WTC11 (cell line): Measurements from ENCODE around the gene ALK. TPM values are rescaled to one million over a fixed set of nuclear protein-coding genes. Genes with fewer than 3 reads are reported as not detected.

Experiments used
- ATAC-seq: fragments of 200-7000 bp; cut with Tn5 transposase; 2 replicates; pipeline ENCODE4 v1.10.0; 2021; ENCODE audit warnings: mild to moderate bottlenecking, moderate library complexity
- CTCF ChIA-PET: fragments of 300-600 bp; sonication (Branson Sonifier 250); formaldehyde crosslinking; loops from one replicate; lab custom pipeline; 2021; ENCODE audit warnings: antibody characterized with exemption; lab: Charles Lee
- POLR2A ChIA-PET: fragments of 350-600 bp; sonication (Branson Sonifier 250); formaldehyde crosslinking; loops from one replicate; lab custom pipeline; 2021; ENCODE audit warnings: antibody characterized with exemption; lab: Charles Lee
- DNase-seq: peaks from one replicate; pipeline ENCODE4 v3.0.0; 2021; ENCODE audit warnings: low spot score
- H3K27ac Mint-ChIP-seq: 2 replicates; pipeline ENCODE4 v1.8.0; 2021; ENCODE audit warnings: mixed read lengths
- H3K27me3 Mint-ChIP-seq: 2 replicates; pipeline ENCODE4 v1.8.0; 2021; ENCODE audit warnings: low read depth, mild to moderate bottlenecking, moderate library complexity, mixed read lengths
- H3K36me3 Mint-ChIP-seq: 2 replicates; pipeline ENCODE4 v1.8.0; 2021; ENCODE audit warnings: mixed read lengths
- H3K4me1 Mint-ChIP-seq: 2 replicates; pipeline ENCODE4 v1.8.0; 2022; ENCODE audit warnings: mixed read lengths
- H3K4me3 Mint-ChIP-seq: 2 replicates; pipeline ENCODE4 v1.8.0; 2021; ENCODE audit warnings: mild to moderate bottlenecking, moderate library complexity, mixed read lengths
- H3K9me3 Mint-ChIP-seq: 2 replicates; pipeline ENCODE4 v1.8.0; 2021; ENCODE audit warnings: mixed read lengths
- CBFB ChIP-seq: sonication (generic); formaldehyde crosslinking; IDR thresholded peaks from 2 replicates; pipeline ENCODE4 v1.8.1; 2022; ENCODE audit warnings: mild to moderate bottlenecking, low read depth, missing genetic modification reagents
- FOXK1 ChIP-seq: sonication (generic); formaldehyde crosslinking; IDR thresholded peaks from 2 replicates; pipeline ENCODE4 v1.8.0; 2022; ENCODE audit warnings: mild to moderate bottlenecking, moderate library complexity, missing genetic modification reagents
- FOXP1 ChIP-seq: sonication (generic); formaldehyde crosslinking; IDR thresholded peaks from 2 replicates; pipeline ENCODE4 v1.8.0; 2022; ENCODE audit warnings: missing genetic modification reagents, mild to moderate bottlenecking, moderate library complexity, borderline replicate concordance
- GABPB1 ChIP-seq: sonication (generic); formaldehyde crosslinking; IDR thresholded peaks from 2 replicates; pipeline ENCODE4 v1.8.1; 2023; ENCODE audit warnings: mild to moderate bottlenecking, missing genetic modification reagents
- KAT7 ChIP-seq: sonication (generic); formaldehyde crosslinking; IDR thresholded peaks from 2 replicates; pipeline ENCODE4 v1.8.1; 2023; ENCODE audit warnings: missing genetic modification reagents, mild to moderate bottlenecking, borderline replicate concordance
- OVOL2 ChIP-seq: fragments of 250-450 bp; sonication (Bioruptor Pico); IDR thresholded peaks from 2 replicates; pipeline ENCODE4 v1.9.0; 2021; ENCODE audit warnings: mild to moderate bottlenecking, borderline replicate concordance
- RORB ChIP-seq: fragments of 250-450 bp; sonication (Bioruptor Pico); IDR thresholded peaks from 2 replicates; pipeline ENCODE4 v1.9.0; 2021; ENCODE audit warnings: mild to moderate bottlenecking
- ZBTB21 ChIP-seq: sonication (generic); formaldehyde crosslinking; IDR thresholded peaks from 2 replicates; pipeline ENCODE4 v1.8.1; 2023; ENCODE audit warnings: mild to moderate bottlenecking, missing genetic modification reagents, borderline replicate concordance
- ZNF416 ChIP-seq: fragments of 250-450 bp; sonication (Bioruptor Pico); IDR thresholded peaks from 2 replicates; pipeline ENCODE4 v1.9.0; 2021; ENCODE audit warnings: mild to moderate bottlenecking, inconsistent platforms
- ZNF423 ChIP-seq: fragments of 250-450 bp; sonication (Bioruptor Pico); IDR thresholded peaks from 2 replicates; pipeline ENCODE4 v2.1.2; 2022; ENCODE audit warnings: mild to moderate bottlenecking, moderate library complexity
- total RNA-seq: library from RNA; stranded (reverse); gene quantifications from 3 replicates; pipeline ENCODE4 v1.2.3, GENCODE V29; 2021
- TF ChIP-seq, protein P1 (sequence below): sonication (generic); formaldehyde crosslinking; IDR thresholded peaks from 2 replicates; pipeline ENCODE4 v1.8.0; 2022; ENCODE audit warnings: mild to moderate bottlenecking, missing genetic modification reagents
- TF ChIP-seq, protein P2 (sequence below): sonication (generic); formaldehyde crosslinking; IDR thresholded peaks from 2 replicates; pipeline ENCODE4 v1.8.1; 2022; ENCODE audit warnings: mild to moderate bottlenecking, moderate library complexity, missing genetic modification reagents
- TF ChIP-seq, protein P3 (sequence below): sonication (generic); formaldehyde crosslinking; IDR thresholded peaks from 2 replicates; pipeline ENCODE4 v1.8.0; 2023; ENCODE audit warnings: mild to moderate bottlenecking, missing genetic modification reagents
- TF ChIP-seq, protein P4 (sequence below): sonication (generic); formaldehyde crosslinking; IDR thresholded peaks from 2 replicates; pipeline ENCODE4 v1.8.0; 2022; ENCODE audit warnings: mild to moderate bottlenecking, missing genetic modification reagents
- TF ChIP-seq, protein P5 (sequence below): fragments of 250-450 bp; sonication (Bioruptor Pico); conservative IDR thresholded peaks from 2 replicates; pipeline ENCODE4 v1.9.0; 2021; ENCODE audit warnings: mild to moderate bottlenecking
- TF ChIP-seq, protein P6 (sequence below): sonication (generic); formaldehyde crosslinking; IDR thresholded peaks from 2 replicates; pipeline ENCODE4 v1.8.0; 2022; ENCODE audit warnings: missing genetic modification reagents

ALK gene
- total RNA-seq, 1 experiment from 2014 or later, result not detected

DNA sequence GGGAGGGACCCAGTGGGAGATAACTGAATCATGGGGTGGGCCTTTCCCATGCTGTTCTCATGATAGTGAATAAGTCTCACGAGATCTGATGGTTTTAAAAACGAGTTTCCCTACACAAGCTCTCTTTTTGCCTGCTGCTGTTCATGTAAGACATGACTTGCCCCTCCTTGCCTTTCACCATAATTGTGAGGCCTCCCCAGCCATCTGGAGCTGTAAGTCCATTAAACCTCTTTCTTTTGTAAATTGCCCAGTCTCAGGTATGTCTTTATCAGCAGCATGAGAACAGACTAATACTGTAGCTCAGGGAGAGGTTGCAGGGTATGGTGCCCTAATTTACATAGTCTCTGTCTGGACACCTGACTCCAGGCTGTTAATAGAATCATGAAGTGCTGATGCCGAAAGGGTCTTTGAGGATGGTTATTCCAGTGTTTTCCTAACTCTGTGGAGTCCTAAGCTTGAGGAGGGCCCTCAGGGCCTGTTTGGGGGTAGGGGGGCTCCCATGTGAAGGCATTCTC is 343.2 kb downstream of the ALK start (continued):
- TF ChIP-seq, protein P1, sequence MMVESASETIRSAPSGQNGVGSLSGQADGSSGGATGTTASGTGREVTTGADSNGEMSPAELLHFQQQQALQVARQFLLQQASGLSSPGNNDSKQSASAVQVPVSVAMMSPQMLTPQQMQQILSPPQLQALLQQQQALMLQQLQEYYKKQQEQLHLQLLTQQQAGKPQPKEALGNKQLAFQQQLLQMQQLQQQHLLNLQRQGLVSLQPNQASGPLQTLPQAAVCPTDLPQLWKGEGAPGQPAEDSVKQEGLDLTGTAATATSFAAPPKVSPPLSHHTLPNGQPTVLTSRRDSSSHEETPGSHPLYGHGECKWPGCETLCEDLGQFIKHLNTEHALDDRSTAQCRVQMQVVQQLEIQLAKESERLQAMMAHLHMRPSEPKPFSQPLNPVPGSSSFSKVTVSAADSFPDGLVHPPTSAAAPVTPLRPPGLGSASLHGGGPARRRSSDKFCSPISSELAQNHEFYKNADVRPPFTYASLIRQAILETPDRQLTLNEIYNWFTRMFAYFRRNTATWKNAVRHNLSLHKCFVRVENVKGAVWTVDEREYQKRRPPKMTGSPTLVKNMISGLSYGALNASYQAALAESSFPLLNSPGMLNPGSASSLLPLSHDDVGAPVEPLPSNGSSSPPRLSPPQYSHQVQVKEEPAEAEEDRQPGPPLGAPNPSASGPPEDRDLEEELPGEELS (CRISPR knock-in tag), result no peak
- TF ChIP-seq, protein P2, sequence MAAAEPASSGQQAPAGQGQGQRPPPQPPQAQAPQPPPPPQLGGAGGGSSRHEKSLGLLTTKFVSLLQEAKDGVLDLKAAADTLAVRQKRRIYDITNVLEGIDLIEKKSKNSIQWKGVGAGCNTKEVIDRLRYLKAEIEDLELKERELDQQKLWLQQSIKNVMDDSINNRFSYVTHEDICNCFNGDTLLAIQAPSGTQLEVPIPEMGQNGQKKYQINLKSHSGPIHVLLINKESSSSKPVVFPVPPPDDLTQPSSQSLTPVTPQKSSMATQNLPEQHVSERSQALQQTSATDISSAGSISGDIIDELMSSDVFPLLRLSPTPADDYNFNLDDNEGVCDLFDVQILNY, result no peak
- TF ChIP-seq, protein P3, sequence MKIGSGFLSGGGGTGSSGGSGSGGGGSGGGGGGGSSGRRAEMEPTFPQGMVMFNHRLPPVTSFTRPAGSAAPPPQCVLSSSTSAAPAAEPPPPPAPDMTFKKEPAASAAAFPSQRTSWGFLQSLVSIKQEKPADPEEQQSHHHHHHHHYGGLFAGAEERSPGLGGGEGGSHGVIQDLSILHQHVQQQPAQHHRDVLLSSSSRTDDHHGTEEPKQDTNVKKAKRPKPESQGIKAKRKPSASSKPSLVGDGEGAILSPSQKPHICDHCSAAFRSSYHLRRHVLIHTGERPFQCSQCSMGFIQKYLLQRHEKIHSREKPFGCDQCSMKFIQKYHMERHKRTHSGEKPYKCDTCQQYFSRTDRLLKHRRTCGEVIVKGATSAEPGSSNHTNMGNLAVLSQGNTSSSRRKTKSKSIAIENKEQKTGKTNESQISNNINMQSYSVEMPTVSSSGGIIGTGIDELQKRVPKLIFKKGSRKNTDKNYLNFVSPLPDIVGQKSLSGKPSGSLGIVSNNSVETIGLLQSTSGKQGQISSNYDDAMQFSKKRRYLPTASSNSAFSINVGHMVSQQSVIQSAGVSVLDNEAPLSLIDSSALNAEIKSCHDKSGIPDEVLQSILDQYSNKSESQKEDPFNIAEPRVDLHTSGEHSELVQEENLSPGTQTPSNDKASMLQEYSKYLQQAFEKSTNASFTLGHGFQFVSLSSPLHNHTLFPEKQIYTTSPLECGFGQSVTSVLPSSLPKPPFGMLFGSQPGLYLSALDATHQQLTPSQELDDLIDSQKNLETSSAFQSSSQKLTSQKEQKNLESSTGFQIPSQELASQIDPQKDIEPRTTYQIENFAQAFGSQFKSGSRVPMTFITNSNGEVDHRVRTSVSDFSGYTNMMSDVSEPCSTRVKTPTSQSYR (CRISPR knock-in tag), result no peak
- no peak for TF ChIP-seq ZBTB21 (CRISPR knock-in tag)
- TF ChIP-seq, protein P4, sequence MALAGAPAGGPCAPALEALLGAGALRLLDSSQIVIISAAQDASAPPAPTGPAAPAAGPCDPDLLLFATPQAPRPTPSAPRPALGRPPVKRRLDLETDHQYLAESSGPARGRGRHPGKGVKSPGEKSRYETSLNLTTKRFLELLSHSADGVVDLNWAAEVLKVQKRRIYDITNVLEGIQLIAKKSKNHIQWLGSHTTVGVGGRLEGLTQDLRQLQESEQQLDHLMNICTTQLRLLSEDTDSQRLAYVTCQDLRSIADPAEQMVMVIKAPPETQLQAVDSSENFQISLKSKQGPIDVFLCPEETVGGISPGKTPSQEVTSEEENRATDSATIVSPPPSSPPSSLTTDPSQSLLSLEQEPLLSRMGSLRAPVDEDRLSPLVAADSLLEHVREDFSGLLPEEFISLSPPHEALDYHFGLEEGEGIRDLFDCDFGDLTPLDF (CRISPR knock-in tag), result no peak
- no peak for TF ChIP-seq CBFB (CRISPR knock-in tag)
- no peak for TF ChIP-seq KAT7 (CRISPR knock-in tag)
- no peak for TF ChIP-seq FOXK1 (CRISPR knock-in tag)

DNA sequence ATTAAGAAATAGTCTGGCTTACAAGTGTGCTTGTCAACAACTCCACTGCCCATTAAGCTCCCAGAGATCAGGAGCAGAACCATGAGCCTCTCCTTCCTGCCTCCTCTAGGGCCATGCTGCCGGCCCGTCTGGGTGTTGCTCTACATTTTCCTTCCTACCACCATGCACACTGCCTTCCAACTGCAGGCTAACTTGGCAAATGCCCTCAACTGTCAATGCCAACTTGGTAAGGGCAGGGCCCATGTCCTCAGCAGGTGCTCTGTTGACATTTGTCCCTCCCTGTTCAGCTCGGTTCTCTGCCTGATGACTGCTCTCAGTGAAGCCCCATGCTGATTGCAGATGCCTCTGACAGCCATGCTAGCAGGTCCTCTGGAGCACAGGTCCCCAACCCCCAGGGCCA is 345.2 kb downstream of the ALK start:
- ChIA-PET CTCF (no interaction called here), POLR2A (no interaction called here)
- peaks cover 37% of the 10 kb centered on the region for H3K27me3 Mint-ChIP-seq
- ATAC-seq (no peak), DNase-seq (no peak)
- TF ChIP-seq OVOL2 (CRISPR knock-in tag) (no peak), ZNF416 (CRISPR knock-in tag) (no peak), FOXK1 (CRISPR knock-in tag) (no peak)
- H3K27ac Mint-ChIP-seq, result no peak overlapping the region
- no peaks in the 10 kb centered on the region for H3K36me3 Mint-ChIP-seq
- H3K4me1 Mint-ChIP-seq, result peaks cover 20% of the 10 kb centered on the region
- no peak overlapping the region for H3K4me3 Mint-ChIP-seq
- no peaks in the 10 kb centered on the region for H3K9me3 Mint-ChIP-seq

DNA sequence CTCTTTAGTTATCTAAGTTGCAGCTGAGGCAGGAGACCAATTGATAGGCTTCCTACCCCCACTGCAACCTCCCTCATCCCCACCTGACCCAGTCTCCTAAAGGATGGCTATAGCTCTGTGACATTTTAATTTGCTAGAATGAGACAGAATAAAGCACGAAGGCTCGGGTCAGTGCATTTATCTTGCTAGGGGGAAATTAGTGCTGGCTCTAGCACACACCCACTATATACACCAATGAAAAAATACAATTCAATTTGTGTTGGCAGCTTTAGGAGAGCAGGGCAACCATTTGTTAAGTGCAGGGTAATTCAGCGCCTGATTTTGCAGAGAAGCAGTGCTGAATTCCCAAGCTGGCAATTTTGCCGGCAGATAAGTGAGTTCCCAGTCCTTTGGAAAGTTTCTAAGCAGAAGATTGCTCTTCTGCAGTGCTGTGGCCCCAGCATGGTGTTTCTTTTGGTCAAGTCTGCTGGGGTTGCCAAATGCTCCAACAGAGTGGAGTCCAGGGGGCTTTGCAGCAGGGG is 346.0 kb downstream of the ALK start:
- Mint-ChIP-seq H3K9me3 (no peaks in the 10 kb centered on the region), H3K4me1 (peaks cover 20% of the 10 kb centered on the region), H3K27ac (no peak overlapping the region), H3K27me3 (peaks cover 37% of the 10 kb centered on the region), H3K4me3 (no peak overlapping the region), H3K36me3 (no peaks in the 10 kb centered on the region)
- ATAC-seq (no peak), DNase-seq (no peak)
- ChIA-PET POLR2A (no interaction called here), CTCF (no interaction called here)
- TF ChIP-seq, protein P3 (CRISPR knock-in tag), result no peak
- TF ChIP-seq, protein P5, sequence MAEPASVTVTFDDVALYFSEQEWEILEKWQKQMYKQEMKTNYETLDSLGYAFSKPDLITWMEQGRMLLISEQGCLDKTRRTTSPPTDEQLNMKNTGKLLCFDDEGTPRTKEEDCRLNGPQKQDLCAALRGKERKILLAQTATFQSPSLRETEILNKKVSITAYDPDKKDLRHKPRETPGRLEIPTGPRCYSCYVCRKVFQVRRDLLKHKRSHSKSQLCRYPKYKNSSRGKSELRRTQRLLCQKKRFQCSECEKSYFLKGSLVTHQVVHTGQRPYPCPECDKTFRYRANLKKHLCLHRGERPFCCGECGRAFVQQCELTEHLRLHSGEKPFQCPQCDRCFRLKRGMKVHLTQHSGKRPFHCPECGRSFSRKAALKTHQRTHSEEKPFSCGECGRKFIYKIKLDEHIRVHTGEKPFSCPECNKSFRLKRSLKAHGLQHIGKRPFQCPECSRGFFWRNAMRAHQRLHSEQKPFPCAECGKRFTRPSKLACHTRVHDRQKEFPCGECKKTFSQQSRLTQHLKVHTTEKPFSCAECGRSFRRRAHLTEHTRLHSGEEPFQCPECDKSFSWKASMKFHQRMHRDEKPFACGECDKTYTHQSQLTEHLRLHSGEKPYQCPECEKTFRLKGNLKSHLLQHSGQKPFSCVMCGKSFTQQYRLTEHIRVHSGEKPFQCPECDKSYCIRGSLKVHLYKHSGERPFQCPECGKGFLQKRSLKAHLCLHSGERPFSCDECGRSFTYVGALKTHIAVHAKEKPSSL (CRISPR knock-in tag), result no peak
- no peak for TF ChIP-seq FOXP1 (CRISPR knock-in tag)
- TF ChIP-seq RORB (CRISPR knock-in tag), result no peak
- TF ChIP-seq ZNF423 (CRISPR knock-in tag), result no peak
- TF ChIP-seq KAT7 (CRISPR knock-in tag), result no peak
- TF ChIP-seq, protein P6, sequence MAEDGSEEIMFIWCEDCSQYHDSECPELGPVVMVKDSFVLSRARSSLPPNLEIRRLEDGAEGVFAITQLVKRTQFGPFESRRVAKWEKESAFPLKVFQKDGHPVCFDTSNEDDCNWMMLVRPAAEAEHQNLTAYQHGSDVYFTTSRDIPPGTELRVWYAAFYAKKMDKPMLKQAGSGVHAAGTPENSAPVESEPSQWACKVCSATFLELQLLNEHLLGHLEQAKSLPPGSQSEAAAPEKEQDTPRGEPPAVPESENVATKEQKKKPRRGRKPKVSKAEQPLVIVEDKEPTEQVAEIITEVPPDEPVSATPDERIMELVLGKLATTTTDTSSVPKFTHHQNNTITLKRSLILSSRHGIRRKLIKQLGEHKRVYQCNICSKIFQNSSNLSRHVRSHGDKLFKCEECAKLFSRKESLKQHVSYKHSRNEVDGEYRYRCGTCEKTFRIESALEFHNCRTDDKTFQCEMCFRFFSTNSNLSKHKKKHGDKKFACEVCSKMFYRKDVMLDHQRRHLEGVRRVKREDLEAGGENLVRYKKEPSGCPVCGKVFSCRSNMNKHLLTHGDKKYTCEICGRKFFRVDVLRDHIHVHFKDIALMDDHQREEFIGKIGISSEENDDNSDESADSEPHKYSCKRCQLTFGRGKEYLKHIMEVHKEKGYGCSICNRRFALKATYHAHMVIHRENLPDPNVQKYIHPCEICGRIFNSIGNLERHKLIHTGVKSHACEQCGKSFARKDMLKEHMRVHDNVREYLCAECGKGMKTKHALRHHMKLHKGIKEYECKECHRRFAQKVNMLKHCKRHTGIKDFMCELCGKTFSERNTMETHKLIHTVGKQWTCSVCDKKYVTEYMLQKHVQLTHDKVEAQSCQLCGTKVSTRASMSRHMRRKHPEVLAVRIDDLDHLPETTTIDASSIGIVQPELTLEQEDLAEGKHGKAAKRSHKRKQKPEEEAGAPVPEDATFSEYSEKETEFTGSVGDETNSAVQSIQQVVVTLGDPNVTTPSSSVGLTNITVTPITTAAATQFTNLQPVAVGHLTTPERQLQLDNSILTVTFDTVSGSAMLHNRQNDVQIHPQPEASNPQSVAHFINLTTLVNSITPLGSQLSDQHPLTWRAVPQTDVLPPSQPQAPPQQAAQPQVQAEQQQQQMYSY (CRISPR knock-in tag), result no peak
- no peak for TF ChIP-seq ZNF416 (CRISPR knock-in tag)
- no peak for TF ChIP-seq GABPB1
